GM12865 (cell line): Measurements from ENCODE around the gene ATP1A1.

ENCODE experiments used
- DNase-seq: peaks from one replicate; pipeline ENCODE4 v3.0.0; 2010; ENCODE audit warnings: low read depth
- H3K4me3 ChIP-seq: 2 replicates; pipeline ENCODE4 v1.5.1; 2011; ENCODE audit warnings: mild to moderate bottlenecking, low read depth, low read length, control low read depth
- CTCF ChIP-seq: IDR thresholded peaks from 2 replicates; pipeline ENCODE4 v1.5.1; 2011; ENCODE audit warnings: low read length, control low read depth, low read depth, inconsistent platforms; ENCODE audit not compliant: insufficient read depth; ENCODE audit errors: missing control alignments

Gene ATP1A1

GRCh38 chr1:116411784-116412479 is 38.9 kb downstream of the ATP1A1 start:
- TF ChIP-seq CTCF, result no peak
- no peak overlapping the region for H3K4me3 ChIP-seq

GRCh38 chr1:116412480-116412798 is 39.4 kb downstream of the ATP1A1 start:
- no peak for DNase-seq
- no peak overlapping the region for H3K4me3 ChIP-seq

More at GRCh38 chr1:116411784-116412479, 38.9 kb downstream of the ATP1A1 start:
- DNase-seq, result no peak

GRCh38 chr1:116412898-116413297 is 39.9 kb downstream of the ATP1A1 start:
- no peak for DNase-seq
- TF ChIP-seq CTCF, result no peak
- no peak overlapping the region for H3K4me3 ChIP-seq

More at GRCh38 chr1:116412480-116412798, 39.4 kb downstream of the ATP1A1 start:
- TF ChIP-seq CTCF, result no peak

GRCh38 chr1:116413414-116413813 is 40.4 kb downstream of the ATP1A1 start:
- no peak for TF ChIP-seq CTCF
- H3K4me3 ChIP-seq, result no peak overlapping the region
- DNase-seq, result no peak

GRCh38 chr1:116414364-116414763 is 41.3 kb downstream of the ATP1A1 start:
- H3K4me3 ChIP-seq, result no peak overlapping the region
- DNase-seq, result no peak
- no peak for TF ChIP-seq CTCF

- DNase-seq, result no peak
- TF ChIP-seq CTCF, result no peak
- no peak overlapping the region for H3K4me3 ChIP-seq
Observed at GRCh38 chr1:116415200-116415698, 42.2 kb downstream of the ATP1A1 start.
